Erythroblast (primary cell): Measurements from ENCODE around the gene PAWR.
"Not testable (repeated sequence)": the region's sequence is repeated elsewhere in the genome, so short reads cannot be mapped to it uniquely, and the experiment has no call there.

Experiments
- DNase-seq, 2 experiments: peaks; one replicate each; lab custom pipeline; 2025; lab: John Stamatoyannopoulos, UW
- GATA1 ChIP-seq: IDR thresholded peaks from 2 replicates; pipeline ENCODE4 v1.6.1; 2011; ENCODE audit warnings: low read depth, mild to moderate bottlenecking, control low read depth, low read length, moderate library complexity
- POLR2A ChIP-seq: IDR thresholded peaks from 2 replicates; pipeline ENCODE4 v1.6.1; 2011; ENCODE audit warnings: mild to moderate bottlenecking, low read length

The PAWR gene

GRCh38 chr12:79678306-79678705 lies 12.5 kb downstream of the PAWR start:
- no peak for DNase-seq
- no peak for TF ChIP-seq GATA1
- TF ChIP-seq POLR2A: no peak

GRCh38 chr12:79677672-79678071 lies 13.1 kb downstream of the PAWR start:
- TF ChIP-seq GATA1: no peak
- no peak for TF ChIP-seq POLR2A
- DNase-seq: no peak

DNA sequence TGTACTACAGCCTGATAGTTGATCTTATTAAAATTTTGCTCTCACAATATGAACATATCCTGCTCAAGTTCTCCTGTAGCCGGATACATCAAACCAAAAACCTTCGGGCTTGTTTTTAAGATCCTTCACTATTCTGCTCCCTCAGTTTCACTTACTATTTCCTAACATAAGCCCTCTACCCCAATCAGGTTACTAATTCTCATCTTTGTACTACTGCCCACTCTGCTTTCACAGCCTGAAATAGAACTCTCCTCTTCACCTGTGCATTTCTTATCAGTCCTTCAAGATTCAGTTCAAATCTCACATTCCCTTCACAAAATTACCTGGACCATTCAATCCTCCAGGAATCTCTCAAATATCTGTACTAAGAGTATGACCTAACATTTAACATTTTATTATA lies 14.2 kb downstream of the PAWR start:
- TF ChIP-seq POLR2A (no peak), GATA1 (no peak)
- no peak for DNase-seq

DNA sequence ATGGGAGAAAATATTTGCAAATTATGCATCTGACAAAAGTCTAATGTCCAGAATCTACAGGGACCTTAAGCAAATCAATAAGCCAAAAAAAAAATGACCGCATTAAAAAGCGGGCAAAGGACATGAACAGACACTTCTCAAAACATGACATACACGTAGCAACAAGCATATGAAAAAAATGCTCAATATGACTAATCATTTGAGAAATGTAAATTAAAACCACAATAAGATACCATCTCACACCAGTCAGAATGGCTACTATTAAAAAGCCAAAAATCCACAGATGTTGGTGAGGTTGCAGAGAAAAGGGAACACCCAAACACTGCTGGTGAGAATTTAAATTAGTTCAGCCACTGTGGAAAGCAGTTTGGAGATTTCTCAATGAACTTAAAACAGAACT lies 16.1 kb downstream of the PAWR start:
- TF ChIP-seq GATA1 (no peak), POLR2A (no peak)
- no peak for DNase-seq

DNA sequence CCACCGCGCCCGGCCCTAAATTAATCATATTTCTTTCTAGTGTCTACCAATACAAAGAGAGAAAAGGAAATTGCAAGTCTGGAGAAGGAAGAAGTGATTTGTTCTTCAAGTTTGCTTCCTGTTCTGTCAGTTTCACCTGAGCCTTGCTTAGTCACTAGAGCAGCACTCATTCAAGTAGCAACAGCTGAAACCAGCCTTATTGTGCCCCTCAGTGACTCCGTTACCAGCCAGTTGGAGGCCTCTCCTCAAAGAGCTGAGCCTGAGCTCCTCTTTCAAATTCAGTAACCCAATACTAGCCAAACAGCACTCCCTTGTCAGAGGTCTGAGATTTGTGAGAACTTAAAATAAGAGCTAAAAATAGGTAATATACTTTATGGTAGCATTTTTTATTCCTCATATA lies 17.4 kb downstream of the PAWR start:
- no peak for TF ChIP-seq GATA1
- no peak for TF ChIP-seq POLR2A
- no peak for DNase-seq

GRCh38 chr12:79668113-79668512 lies 22.7 kb downstream of the PAWR start:
- no peak for TF ChIP-seq GATA1
- DNase-seq: no peak

- TF ChIP-seq POLR2A (no peak), GATA1 (no peak)
- DNase-seq: no peak
These were observed 25.4 kb downstream of the PAWR start for GRCh38 chr12:79665212-79665887.

- no peak for TF ChIP-seq POLR2A
- no peak for TF ChIP-seq GATA1
- no peak for DNase-seq
These were observed 26.2 kb downstream of the PAWR start for GRCh38 chr12:79664518-79664917.

DNA sequence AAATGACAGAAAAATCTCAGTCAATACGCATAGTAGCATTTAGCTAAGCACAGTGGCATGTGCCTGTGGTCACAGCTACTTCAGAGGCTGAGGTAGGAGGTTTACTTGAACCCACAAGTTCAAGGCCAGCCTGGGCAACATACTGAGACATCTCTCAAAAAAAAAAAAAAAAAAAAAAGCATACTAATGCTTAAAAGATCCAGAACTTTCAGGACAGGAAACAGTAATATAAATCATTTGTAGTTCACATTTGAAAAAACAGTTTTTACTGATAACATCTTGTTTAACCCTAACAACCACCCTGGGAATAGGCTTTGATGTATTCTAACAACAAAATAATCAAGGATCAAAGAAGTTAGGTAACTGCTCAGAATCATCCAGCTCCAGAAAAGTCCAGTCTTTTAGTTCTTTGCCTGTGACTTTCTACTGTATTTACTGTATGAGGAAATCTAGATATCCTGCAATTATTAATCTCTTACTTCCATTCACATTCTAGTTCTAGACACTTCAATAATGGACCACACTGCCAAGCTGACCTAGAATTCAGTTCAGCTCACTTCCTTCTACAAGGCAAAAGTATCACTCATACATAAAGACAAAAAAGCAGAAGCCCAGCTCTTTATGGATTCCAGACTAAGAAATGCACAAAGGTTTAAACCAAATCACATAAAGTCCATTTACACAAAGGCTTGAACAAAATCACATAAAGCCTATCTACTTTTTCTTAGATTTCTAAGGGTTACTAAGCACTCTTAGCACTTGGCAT lies 28.5 kb downstream of the PAWR start:
- no peak for TF ChIP-seq POLR2A
- no peak for TF ChIP-seq GATA1
- no peak for DNase-seq

- DNase-seq: no peak
- no peak for TF ChIP-seq POLR2A
- TF ChIP-seq GATA1: no peak
These were observed 29.1 kb downstream of the PAWR start for GRCh38 chr12:79661629-79662028.

DNA sequence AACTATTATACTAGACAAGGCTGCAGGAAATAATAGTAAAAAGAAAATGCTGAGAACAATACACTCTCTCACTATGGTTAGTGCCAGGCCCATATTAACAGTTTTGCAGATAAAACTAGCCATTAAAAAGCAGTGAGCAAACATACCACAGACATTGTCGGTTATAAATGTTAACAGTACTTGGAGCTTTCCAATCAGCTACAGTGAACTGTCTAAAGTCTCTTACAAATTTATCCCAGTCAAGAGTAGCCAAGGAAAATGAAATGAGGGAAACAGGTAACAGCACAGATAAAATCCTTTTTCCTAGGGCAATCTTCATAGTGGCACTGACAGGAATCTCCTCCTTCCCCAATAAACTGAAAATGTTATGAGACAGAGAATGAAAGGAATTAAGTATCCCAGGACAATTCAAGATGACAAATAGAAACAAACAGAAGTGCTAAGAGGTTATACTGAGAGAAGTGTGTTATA lies 30.8 kb downstream of the PAWR start:
- no peak for DNase-seq
- TF ChIP-seq POLR2A: no peak
- TF ChIP-seq GATA1: no peak

DNA sequence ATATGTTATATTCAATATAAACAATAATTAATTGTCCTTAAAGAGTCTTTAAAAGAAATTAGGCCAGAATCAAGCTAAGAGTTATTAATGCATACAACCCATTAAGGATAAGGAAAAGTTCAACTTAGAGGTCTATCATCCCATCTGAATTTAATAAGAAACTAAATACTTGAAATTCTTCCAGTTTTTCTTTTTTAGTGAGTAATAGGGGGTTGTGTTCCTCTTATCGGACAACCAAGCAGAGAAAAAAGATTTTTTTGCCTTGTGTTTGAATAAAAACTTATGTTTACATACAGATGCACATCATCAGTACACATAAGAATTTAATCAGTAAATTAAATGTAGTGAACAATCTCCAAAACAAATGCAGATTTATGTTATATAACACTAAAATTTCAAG lies 32.5 kb downstream of the PAWR start:
- DNase-seq: no peak
- TF ChIP-seq GATA1 (no peak), POLR2A (no peak)

- no peak for DNase-seq
- TF ChIP-seq POLR2A (no peak), GATA1 (no peak)
These were observed 33.6 kb downstream of the PAWR start for GRCh38 chr12:79657136-79657535.

DNA sequence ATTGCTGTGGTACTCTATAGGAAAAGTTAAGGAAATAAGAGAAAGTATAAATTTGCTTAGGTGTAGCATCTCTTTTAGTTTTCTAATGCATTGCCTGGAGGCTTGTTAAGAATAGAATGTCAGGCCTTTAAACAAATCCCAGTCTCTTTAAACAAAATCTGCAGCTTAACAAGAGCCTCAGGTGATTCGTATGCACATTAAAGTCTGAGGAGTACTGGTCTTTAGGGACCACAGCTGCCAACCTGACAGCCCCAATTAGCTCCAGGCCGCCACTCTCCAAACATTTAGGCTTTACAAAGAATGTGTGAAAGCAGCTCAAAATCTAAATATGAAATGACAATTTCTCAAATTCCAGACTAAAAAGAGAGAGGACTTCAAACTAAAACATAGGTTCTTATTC lies 35.7 kb downstream of the PAWR start:
- DNase-seq: no peak
- TF ChIP-seq POLR2A (no peak), GATA1 (no peak)

- no peak for TF ChIP-seq POLR2A
- no peak for TF ChIP-seq GATA1
- no peak for DNase-seq
These were observed 38.2 kb downstream of the PAWR start for GRCh38 chr12:79652521-79652920.

DNA sequence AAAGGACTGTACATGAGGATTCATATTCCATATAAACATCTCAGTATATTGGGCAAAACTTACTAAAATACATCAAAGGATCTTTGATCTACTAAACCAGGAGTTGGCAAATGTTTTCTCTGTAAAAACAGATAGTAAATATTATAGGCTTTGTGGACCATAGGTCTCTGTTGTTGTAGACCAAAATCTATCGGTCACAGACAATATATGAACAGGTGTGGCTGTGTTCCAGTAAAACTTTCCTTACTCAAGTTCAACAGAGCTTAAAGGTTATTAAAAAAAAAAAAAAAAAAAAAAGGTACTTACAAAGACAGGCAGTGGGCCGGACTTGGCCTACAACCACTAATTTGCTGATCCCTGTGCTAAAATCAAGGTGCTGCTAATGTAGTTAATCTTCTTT lies 40.3 kb downstream of the PAWR start:
- no peak for TF ChIP-seq GATA1
- no peak for TF ChIP-seq POLR2A
- DNase-seq: no peak

DNA sequence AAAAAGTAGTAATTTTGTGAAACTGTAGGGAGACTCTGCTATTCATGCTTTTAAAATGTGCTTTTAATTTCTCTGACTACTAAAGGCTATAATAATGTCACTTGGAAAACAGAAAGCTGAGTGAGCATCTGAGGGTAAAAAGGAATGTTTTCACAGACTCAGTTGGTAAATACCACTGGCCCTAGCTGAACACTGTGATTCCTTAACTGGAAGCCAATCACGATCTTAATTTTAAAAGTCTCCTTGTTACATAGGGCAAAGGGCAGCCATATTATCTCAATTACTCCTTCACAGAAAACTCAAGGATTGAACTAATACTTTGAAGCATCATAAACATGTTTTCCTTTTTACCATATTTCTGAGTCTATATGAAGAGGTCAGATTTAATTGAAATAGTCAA lies 41.9 kb downstream of the PAWR start:
- no peak for TF ChIP-seq POLR2A
- TF ChIP-seq GATA1: no peak
- DNase-seq: no peak

DNA sequence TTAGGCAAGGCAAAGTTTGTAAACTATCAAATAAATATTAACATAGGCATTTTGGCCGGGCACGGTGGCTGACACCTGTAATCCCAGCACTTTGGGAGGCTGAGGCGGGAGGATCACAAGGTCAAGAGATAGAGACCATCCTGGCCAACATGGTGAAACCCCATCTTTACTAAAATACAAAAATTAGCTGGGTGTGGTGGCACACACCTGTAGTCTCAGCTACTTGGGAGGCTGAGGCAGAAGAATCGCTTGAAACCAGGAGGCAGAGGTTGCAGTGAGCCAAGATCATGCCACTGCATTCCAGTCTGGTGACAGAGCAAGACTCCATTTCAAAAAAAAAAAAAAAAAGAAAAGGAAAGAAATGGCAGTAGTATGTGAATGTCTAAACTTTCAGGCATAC lies 43.9 kb downstream of the PAWR start:
- DNase-seq: not testable (repeated sequence)
